Measurements from ENCODE around the gene CD47. TPM values are rescaled to one million over a fixed set of nuclear protein-coding genes. Genes with fewer than 3 reads are reported as not detected.
A peak's percentile ranks its signal among the peaks of the same experiment; 100 is the strongest.

CD47 gene
- total RNA-seq, 2 experiments from 2014 or later = 122 to 124 TPM

DNA sequence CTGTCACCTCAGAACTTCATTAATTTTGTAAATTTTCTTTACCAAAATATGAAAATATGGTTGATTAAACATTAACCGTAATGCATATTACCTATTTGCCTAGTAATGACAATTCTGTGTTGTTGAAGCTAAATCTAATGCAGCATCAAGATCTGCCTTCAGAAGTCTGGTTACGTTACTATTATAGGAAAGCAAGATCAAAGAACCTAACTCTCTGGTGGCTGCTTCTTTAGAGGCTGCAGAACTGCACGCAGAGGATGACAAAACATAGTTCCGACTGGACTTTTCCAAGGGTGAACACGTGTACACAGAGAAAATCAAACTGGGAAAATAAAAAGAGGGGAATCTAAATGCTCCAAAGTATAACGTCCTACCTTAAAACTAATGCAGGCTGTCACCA, 20.5 kb downstream of the CD47 start:
- intact Hi-C loops (cut with micrococcal nuclease) = no loop called here

DNA sequence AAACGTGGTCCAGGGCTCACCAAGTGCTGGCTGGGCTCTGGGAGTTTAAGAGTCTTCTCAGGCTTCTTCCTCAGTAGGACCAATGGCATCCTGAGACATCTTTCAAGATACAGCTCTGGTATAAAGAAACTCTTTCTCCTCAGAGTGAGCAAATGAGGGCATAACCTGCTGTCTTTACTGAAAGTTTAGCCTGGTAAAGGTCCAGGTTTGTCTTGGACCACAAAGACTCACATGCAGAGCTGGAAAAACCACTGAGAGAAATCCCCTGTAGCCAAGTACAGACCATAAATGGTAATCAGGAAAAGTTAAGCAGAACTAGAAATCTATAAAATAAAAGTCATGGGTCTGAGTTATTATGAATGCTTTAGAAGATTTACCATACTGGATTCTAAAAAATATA, 23.1 kb downstream of the CD47 start:
- Mint-ChIP-seq H3K9me3 (no peaks in the 10 kb centered on the region), H3K27me3 (no peaks in the 10 kb centered on the region), H3K36me3 (peaks cover 52% of the 10 kb centered on the region), H3K27ac (peak overlapping the region; percentile 14), H3K4me3 (no peak overlapping the region), H3K4me1 (ENCODE audit: low read depth) (peaks cover 77% of the 10 kb centered on the region)
- CTCF ChIA-PET = interaction anchor here (1.1 kb wide), 1 partner anchor 16 kb away, joined by 3 read pairs; no protein-coding TSS in a partner anchor
- intact Hi-C loops (cut with micrococcal nuclease) = no loop called here
- POLR2A ChIA-PET = interaction anchor here (0.9 kb wide), 1 partner anchor 21 kb away, joined by 3 read pairs; no protein-coding TSS in a partner anchor
- DNase-seq = no peak

More for the DNA sequence above, 20.5 kb downstream of the CD47 start:
- no peak for DNase-seq
- ChIA-PET CTCF (interaction anchor here (1.6 kb wide), 1 partner anchor 142 kb away, joined by 4 read pairs; no protein-coding TSS in a partner anchor), POLR2A (no interaction called here)
- Mint-ChIP-seq H3K36me3 (peaks cover 51% of the 10 kb centered on the region), H3K4me3 (no peak overlapping the region), H3K4me1 (ENCODE audit: low read depth) (peaks cover 76% of the 10 kb centered on the region), H3K27ac (no peak overlapping the region), H3K27me3 (no peaks in the 10 kb centered on the region), H3K9me3 (no peaks in the 10 kb centered on the region)

DNA sequence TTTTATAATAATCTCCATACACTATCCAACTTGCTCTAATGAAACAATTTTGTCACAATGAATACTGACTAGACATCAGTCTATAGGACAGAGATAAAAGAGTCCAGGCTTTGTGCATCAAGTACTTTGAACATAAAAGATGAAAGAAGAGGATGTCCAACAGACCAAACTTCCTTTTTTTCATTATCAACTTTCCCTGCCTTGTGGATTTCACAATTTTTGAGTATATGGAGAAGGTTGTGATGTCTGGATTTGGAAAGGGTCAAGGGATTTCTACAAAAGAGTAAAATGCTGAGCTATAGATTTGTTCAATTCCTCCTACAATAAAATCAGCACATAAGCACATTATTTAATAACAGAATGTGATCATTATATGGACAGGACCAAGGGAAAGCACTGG, 25.7 kb downstream of the CD47 start:
- Mint-ChIP-seq H3K27ac (peak overlapping the region; percentile 18), H3K4me3 (no peak overlapping the region), H3K27me3 (no peaks in the 10 kb centered on the region), H3K36me3 (peaks cover 53% of the 10 kb centered on the region), H3K9me3 (no peaks in the 10 kb centered on the region), H3K4me1 (ENCODE audit: low read depth) (peaks cover 71% of the 10 kb centered on the region)
- ChIA-PET POLR2A (no interaction called here), CTCF (no interaction called here)
- no peak for DNase-seq
- intact Hi-C loops (cut with micrococcal nuclease) = no loop called here

DNA sequence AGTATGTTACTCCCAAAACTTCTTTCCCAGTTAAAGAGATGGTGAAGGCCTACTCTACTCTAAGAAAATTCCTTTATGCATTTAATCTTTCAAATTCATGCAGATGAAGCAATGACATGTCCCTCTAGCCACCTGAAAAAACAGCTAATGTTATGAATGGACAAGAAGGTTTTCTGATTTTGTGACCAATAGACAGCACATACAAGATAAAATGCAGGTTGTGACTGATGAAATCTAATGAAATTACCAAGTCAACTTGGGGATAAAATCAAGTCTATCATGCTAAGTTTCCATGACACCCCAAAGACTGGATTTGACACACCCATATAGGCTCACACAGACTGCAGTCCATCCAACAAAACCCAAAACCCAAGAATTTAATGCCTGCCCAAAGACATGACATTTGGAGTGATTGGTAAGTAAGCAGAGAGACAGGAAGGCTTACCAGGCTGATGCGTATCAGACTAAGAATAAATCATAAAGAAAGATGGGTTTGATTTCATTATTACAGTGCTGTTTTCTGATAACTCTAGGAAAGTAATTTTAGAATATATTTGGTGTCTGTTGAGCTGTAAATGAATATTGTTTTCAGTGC, 26.4 kb downstream of the CD47 start:
- intact Hi-C loops (cut with micrococcal nuclease) = loop anchor here (1.0 kb wide), 1 partner anchor 37 kb away; no protein-coding TSS in a partner anchor
- peaks cover 54% of the 10 kb centered on the region for H3K36me3 Mint-ChIP-seq
- H3K4me3 Mint-ChIP-seq = no peak overlapping the region
- H3K4me1 Mint-ChIP-seq (ENCODE audit: low read depth) = peaks cover 71% of the 10 kb centered on the region
- no peaks in the 10 kb centered on the region for H3K27me3 Mint-ChIP-seq
- H3K9me3 Mint-ChIP-seq = no peaks in the 10 kb centered on the region
- ChIA-PET CTCF (no interaction called here), POLR2A (no interaction called here)
- peak overlapping the region; percentile 29 for H3K27ac Mint-ChIP-seq
- no peak for DNase-seq

DNA sequence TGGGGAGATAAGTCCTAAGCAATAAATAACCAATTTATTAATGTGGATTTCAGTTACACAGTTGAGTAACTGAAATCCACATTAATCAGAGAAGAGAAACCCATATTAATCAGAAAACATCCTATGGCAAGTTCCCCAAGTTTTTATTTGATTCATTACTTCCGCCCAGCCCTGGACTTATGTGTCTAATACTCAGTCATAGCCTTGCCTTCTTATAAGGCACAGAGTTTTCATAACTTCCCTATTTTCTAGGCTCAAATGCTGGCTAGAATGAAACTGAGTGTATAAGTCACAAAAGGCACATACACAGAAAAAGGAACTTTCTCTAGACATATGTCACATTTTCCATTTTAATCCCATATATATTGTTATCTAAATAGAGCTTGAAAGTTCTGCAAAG, 28.8 kb downstream of the CD47 start:
- POLR2A ChIA-PET = no interaction called here
- no peaks in the 10 kb centered on the region for H3K9me3 Mint-ChIP-seq

DNA sequence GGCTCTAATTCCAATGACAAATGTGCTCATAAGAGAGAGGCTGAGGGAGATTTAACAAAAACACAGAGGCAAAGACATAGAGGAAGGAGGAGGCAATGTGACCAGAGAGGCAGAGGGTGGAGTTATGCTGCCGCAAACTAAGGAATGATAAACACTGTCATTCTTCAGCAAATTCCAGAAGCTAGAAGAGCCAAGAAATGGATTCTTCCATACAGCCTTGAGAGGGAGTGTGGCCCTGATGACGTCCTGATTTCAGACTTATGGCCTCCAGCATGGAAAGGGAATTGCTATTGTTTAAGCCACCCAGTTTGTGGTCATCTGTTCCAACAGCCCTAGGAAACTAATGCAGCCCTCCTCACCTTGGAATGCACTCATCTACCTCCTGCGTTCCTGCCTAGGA, 30.5 kb downstream of the CD47 start:
- Mint-ChIP-seq H3K36me3 (peaks cover 52% of the 10 kb centered on the region), H3K4me1 (ENCODE audit: low read depth) (peaks cover 59% of the 10 kb centered on the region), H3K27ac (no peak overlapping the region), H3K9me3 (no peaks in the 10 kb centered on the region), H3K4me3 (no peak overlapping the region), H3K27me3 (no peaks in the 10 kb centered on the region)
- ChIA-PET POLR2A (no interaction called here), CTCF (no interaction called here)
- DNase-seq = no peak
- intact Hi-C loops (cut with micrococcal nuclease) = no loop called here

More for the DNA sequence above, 28.8 kb downstream of the CD47 start:
- intact Hi-C loops (cut with micrococcal nuclease) = no loop called here
- Mint-ChIP-seq H3K36me3 (peaks cover 55% of the 10 kb centered on the region), H3K27me3 (no peaks in the 10 kb centered on the region), H3K27ac (no peak overlapping the region), H3K4me3 (no peak overlapping the region), H3K4me1 (ENCODE audit: low read depth) (peaks cover 64% of the 10 kb centered on the region)
- no peak for DNase-seq
- CTCF ChIA-PET = no interaction called here

DNA sequence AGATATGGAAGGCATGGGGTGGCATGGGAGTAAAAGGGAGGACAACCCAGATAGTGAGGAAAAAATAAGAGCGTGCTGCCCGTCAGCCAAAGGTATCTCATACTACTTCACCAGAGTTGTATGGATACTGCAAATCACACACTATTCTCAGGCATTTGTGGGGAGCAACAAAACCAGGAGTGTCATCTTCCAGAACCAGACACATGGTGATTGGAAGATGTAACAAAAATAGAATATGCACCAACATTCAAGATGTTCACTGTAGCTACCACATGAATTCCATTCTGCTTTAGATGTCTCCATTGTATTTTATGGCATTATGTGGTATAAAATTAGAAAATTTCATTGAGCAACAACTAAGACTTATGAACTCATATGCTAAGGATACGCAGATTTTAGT, 34.9 kb downstream of the CD47 start:
- POLR2A ChIA-PET = no interaction called here
- Mint-ChIP-seq H3K27me3 (no peaks in the 10 kb centered on the region), H3K27ac (no peak overlapping the region), H3K9me3 (no peaks in the 10 kb centered on the region), H3K4me1 (ENCODE audit: low read depth) (peaks cover 49% of the 10 kb centered on the region), H3K36me3 (peaks cover 64% of the 10 kb centered on the region), H3K4me3 (no peak overlapping the region)
- intact Hi-C loops (cut with micrococcal nuclease) = no loop called here
- CTCF ChIA-PET = no interaction called here
- DNase-seq = no peak

DNA sequence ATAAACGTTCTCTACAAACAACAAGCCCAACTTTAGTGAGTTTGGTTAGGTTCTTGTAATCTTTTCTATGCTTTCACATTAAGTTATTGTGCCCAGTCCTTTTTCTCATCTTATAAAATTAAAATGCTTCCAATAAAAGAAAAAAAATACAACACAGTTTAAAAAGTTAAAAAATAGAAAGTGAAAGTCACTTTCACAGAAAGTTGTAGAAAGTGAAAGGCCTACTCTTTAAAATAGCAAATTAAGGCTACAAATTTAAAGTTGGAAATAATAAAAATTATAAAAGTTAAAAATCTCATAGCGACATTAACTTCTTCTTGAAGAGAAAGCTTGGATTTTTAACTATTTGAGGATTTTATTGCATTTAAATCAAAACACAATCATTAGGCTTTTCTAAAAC, 35.9 kb downstream of the CD47 start:
- no peaks in the 10 kb centered on the region for H3K27me3 Mint-ChIP-seq
- peaks cover 56% of the 10 kb centered on the region for H3K36me3 Mint-ChIP-seq
- intact Hi-C loops (cut with micrococcal nuclease) = no loop called here
- H3K9me3 Mint-ChIP-seq = no peaks in the 10 kb centered on the region
- no peak overlapping the region for H3K4me3 Mint-ChIP-seq
- H3K27ac Mint-ChIP-seq = no peak overlapping the region
- POLR2A ChIA-PET = no interaction called here
- CTCF ChIA-PET = no interaction called here
- H3K4me1 Mint-ChIP-seq (ENCODE audit: low read depth) = peaks cover 41% of the 10 kb centered on the region
- no peak for DNase-seq

DNA sequence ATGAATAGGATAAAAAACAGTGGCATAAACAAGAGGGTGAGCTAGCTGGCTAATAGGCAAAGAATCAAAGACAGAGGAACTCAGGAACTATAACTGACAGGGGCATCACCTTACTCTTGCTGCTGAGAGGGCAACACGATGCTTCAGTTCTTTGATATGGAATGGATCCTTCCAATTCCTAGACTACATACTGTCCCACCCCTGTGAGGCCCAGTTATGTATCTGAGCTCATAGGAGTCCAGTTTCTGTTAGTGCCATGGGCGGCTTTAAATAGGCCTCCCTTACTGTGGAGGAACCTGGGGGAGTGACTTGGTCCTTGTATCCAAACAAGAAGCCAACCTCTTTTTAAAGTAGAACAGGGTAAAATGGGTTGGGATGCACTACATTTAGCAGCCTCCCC, 37.3 kb downstream of the CD47 start:
- Mint-ChIP-seq H3K36me3 (peaks cover 54% of the 10 kb centered on the region), H3K27ac (peak overlapping the region; percentile 23), H3K27me3 (no peaks in the 10 kb centered on the region), H3K9me3 (no peaks in the 10 kb centered on the region), H3K4me1 (ENCODE audit: low read depth) (peaks cover 39% of the 10 kb centered on the region), H3K4me3 (no peak overlapping the region)
- intact Hi-C loops (cut with micrococcal nuclease) = no loop called here
- CTCF ChIA-PET = interaction anchor here (1.2 kb wide), 1 partner anchor 126 kb away, joined by 3 read pairs; no protein-coding TSS in a partner anchor
- no peak for DNase-seq
- POLR2A ChIA-PET = interaction anchor here (1.0 kb wide), 1 partner anchor 20 kb away, joined by 3 read pairs; no protein-coding TSS in a partner anchor

DNA sequence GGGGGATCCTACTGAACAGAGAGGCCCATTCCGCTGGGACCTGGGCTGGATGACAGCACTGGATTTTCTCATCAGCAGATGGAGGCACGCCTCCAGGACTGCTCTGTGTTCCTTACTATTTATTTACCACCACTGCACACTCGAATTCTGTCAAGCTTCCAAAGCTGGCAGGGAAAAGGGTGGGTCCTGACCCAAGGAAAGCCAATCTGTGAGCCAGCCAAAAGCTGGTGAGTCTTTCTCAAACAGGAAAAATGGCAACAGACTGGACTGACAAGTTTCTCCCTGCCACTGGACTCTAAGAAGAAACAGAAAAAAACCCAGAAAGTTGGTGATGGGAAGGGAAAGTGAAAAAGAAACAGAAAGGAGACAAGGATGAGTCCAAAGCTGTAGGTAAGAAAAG, 37.8 kb downstream of the CD47 start:
- DNase-seq = no peak
- Mint-ChIP-seq H3K4me1 (ENCODE audit: low read depth) (peaks cover 37% of the 10 kb centered on the region), H3K27me3 (no peaks in the 10 kb centered on the region), H3K9me3 (no peaks in the 10 kb centered on the region), H3K36me3 (peaks cover 49% of the 10 kb centered on the region), H3K4me3 (no peak overlapping the region), H3K27ac (peak overlapping the region; percentile 23)
- ChIA-PET CTCF (interaction anchor here (1.0 to 1.2 kb wide), 2 partner anchors 125 to 499 kb away, joined by 3 read pairs; no protein-coding TSS in a partner anchor), POLR2A (interaction anchor here (1.0 kb wide), 1 partner anchor 21 kb away, joined by 3 read pairs; no protein-coding TSS in a partner anchor)
- intact Hi-C loops (cut with micrococcal nuclease) = no loop called here

- ChIA-PET CTCF (interaction anchor here (1.1 kb wide), 1 partner anchor 68 kb away, joined by 3 read pairs; no protein-coding TSS in a partner anchor), POLR2A (no interaction called here)
- H3K4me1 Mint-ChIP-seq (ENCODE audit: low read depth) = peaks cover 36% of the 10 kb centered on the region
- intact Hi-C loops (cut with micrococcal nuclease) = no loop called here
- H3K36me3 Mint-ChIP-seq = peaks cover 47% of the 10 kb centered on the region
- no peak for DNase-seq
- no peak overlapping the region for H3K4me3 Mint-ChIP-seq
- H3K27me3 Mint-ChIP-seq = no peaks in the 10 kb centered on the region
- H3K27ac Mint-ChIP-seq = no peak overlapping the region
- H3K9me3 Mint-ChIP-seq = no peaks in the 10 kb centered on the region
Measured at GRCh38 chr3:108051005-108051404, 39.8 kb downstream of the CD47 start.

DNA sequence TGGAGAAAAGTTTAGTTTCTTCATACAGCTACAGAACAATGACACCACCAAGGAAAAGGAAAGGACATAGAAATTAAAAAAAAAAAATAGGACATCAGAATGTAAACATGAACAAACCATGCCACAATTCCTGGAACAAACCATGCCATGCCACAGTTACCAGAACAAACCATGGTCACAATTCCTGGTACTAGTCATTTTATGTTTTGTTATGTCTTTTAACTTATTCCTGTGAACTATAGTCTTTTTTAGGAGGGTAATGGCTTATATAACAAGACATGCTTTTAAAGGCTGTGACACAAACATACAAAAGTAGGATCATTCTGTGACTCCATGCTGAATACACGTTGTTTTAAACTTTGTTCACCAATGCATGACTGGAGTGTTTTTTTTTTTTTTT, 42.8 kb downstream of the CD47 start:
- ChIA-PET CTCF (no interaction called here), POLR2A (interaction anchor here (1.0 kb wide), 1 partner anchor 32 kb away, joined by 3 read pairs; no protein-coding TSS in a partner anchor)
- H3K27me3 Mint-ChIP-seq = no peaks in the 10 kb centered on the region
- H3K9me3 Mint-ChIP-seq = no peaks in the 10 kb centered on the region
- H3K4me1 Mint-ChIP-seq (ENCODE audit: low read depth) = peaks cover 19% of the 10 kb centered on the region
- peaks cover 38% of the 10 kb centered on the region for H3K36me3 Mint-ChIP-seq
- intact Hi-C loops (cut with micrococcal nuclease) = no loop called here
- H3K4me3 Mint-ChIP-seq = no peak overlapping the region
- no peak for DNase-seq
- peak overlapping the region; percentile 69 for H3K27ac Mint-ChIP-seq

DNA sequence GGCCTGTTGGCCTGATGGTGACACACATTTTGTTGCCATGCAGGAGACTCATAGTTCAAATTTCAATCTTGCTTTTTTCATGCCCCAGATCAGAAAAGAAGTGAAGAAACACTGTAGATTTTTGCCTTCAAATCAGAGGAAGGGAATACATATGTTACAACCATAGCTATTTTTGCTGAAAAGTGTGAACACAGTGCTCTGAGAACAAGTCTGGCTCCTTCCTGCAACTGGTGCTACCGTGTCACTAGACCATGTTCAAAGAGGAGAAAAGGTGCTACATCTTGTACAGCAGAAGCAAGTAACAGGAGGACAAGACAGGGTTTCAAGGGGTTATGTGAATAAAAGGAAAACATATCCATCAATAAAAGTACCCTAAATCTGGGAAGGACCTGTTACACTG, 44.6 kb downstream of the CD47 start:
- Mint-ChIP-seq H3K4me1 (ENCODE audit: low read depth) (peaks cover 11% of the 10 kb centered on the region), H3K9me3 (no peaks in the 10 kb centered on the region), H3K36me3 (peaks cover 38% of the 10 kb centered on the region), H3K27ac (no peak overlapping the region), H3K27me3 (no peaks in the 10 kb centered on the region), H3K4me3 (no peak overlapping the region)
- intact Hi-C loops (cut with micrococcal nuclease) = no loop called here
- no peak for DNase-seq
- ChIA-PET POLR2A (no interaction called here), CTCF (no interaction called here)

Data from activated CD4-positive, alpha-beta memory T cell treated with anti-CD3 and anti-CD28 coated beads for 36 hours (primary cell).